Testis (tissue), 3 donors: ENCODE measurements around the gene PUM1. TPM values are rescaled to one million over a fixed set of nuclear protein-coding genes. Genes with fewer than 3 reads are reported as not detected.

Experiments used
- DNase-seq: peaks from one replicate; pipeline ENCODE4 v3.0.0-alpha.2; 2019
- H3K27ac ChIP-seq, 2 donors: fragments of 200-600 bp; sonication (generic); one replicate each; pipeline ENCODE4 v1.5.1; 2019
- H3K27me3 ChIP-seq: fragments of 200-600 bp; sonication (generic); one replicate; pipeline ENCODE4 v1.5.1; 2019
- H3K36me3 ChIP-seq: fragments of 200-600 bp; sonication (generic); one replicate; pipeline ENCODE4 v1.5.1; 2017; ENCODE audit warnings: low read depth; ENCODE audit errors: missing control alignments
- H3K4me1 ChIP-seq: fragments of 200-600 bp; sonication (generic); one replicate; pipeline ENCODE4 v1.5.1; 2019
- H3K4me3 ChIP-seq, 2 donors: fragments of 200-600 bp; sonication (generic); one replicate each; pipeline ENCODE4 v1.5.1; 2017 to 2019
- H3K9me3 ChIP-seq: fragments of 200-600 bp; sonication (generic); one replicate; pipeline ENCODE4 v1.5.1; 2017
- CTCF ChIP-seq, 3 experiments: fragments of 450-650 bp in 2 of 3; fragments of 200-600 bp in 1 of 3; sonication (generic) in 1 of 3; IDR thresholded peaks; one replicate each; pipeline ENCODE4 v1.5.1; 2016 to 2019; ENCODE audit warnings: antibody characterized with exemption in 3 of 3, mild to moderate bottlenecking in 2 of 3, moderate library complexity in 1 of 3
- POLR2A ChIP-seq: fragments of 450-650 bp; IDR thresholded peaks from one replicate; pipeline ENCODE4 v1.6.1; 2017; ENCODE audit warnings: antibody characterized with exemption, mild to moderate bottlenecking, moderate library complexity
- WGBS, 2 donors: methylation state at CpG; one replicate each; pipeline ENCODE4 v1.1.5; 2018; 5-methylcytosine and 5-hydroxymethylcytosine counted together
- intact Hi-C: fragments of 100-400 bp; cut with DNase I; formaldehyde crosslinking; loops from one replicate; pipeline ENCODE4 v1.15.1; 2023; ENCODE audit warnings: low total_unique reads
- polyA plus RNA-seq: library from polyadenylated mRNA; stranded (reverse); fragments of 350-450 nt; fragmentation: Illumina TruSeq; extraction: RNeasy Lipid Tissue Mini Kit (QIAGEN cat#74804); gene quantifications from one replicate; pipeline ENCODE4 v1.2.3, GENCODE V29; 2014; ENCODE audit warnings: low read depth, low replicate concordance; ENCODE audit not compliant: insufficient read depth
- total RNA-seq, 2 donors: library from RNA; depleted of rRNA; stranded (reverse); fragments of >200 nt; gene quantifications; one replicate each; pipeline ENCODE4 v1.2.3, GENCODE V29; 2016

Gene PUM1
- total and polyA plus RNA-seq, 3 donors from 2014 or later = 41.3 to 89.0 (median 70.5) TPM

GRCh38 chr1:30911059-30911954 lies 154.2 kb downstream of the PUM1 start:
- H3K4me3 ChIP-seq = no peak overlapping the region
- peak; percentile 92 for DNase-seq
- no peaks in the 10 kb centered on the region for H3K9me3 ChIP-seq
- 54 to 63% methylated on average over 8 to 9 of the region's 9 CpGs for WGBS, 2 donors
- intact Hi-C loops = loop anchor here (5.0 to 10.0 kb wide), 3 partner anchors 109 to 187 kb away; partner anchors contain the start of gene MATN1
- no peaks in the 10 kb centered on the region for H3K27me3 ChIP-seq
- no peak for TF ChIP-seq POLR2A
- peak; percentile 69 to 81 (median 74) for TF ChIP-seq CTCF (IDR thresholded peaks at IDR 0.05)
- no peaks in the 10 kb centered on the region for H3K36me3 ChIP-seq
- H3K27ac ChIP-seq = no peak overlapping the region
- peaks cover 8% of the 10 kb centered on the region for H3K4me1 ChIP-seq

- no peak overlapping the region for H3K27ac ChIP-seq
- intact Hi-C loops = loop anchor here (5.0 to 10.0 kb wide), 3 partner anchors 107 to 185 kb away; partner anchors contain the start of gene MATN1
Observed at GRCh38 chr1:30909365-30910068, 156.0 kb downstream of the PUM1 start.

GRCh38 chr1:30908696-30909364 lies 156.7 kb downstream of the PUM1 start, which contains the start of gene SDC3:
Gene SDC3 (minus strand): TSS chr1:30908758. CDS start chr1:30908586, 172 bp downstream.
- Histone ChIP-seq H3K27ac (no peak within 1 kb of the TSS), H3K9me3 (no peaks in the 10 kb centered on the region), H3K4me1 (peaks cover 8% of the 10 kb centered on the region), H3K27me3 (no peaks in the 10 kb centered on the region), H3K36me3 (no peaks in the 10 kb centered on the region), H3K4me3 (peak within 1 kb of the TSS; percentile 21 to 47)
- no peak for TF ChIP-seq CTCF (IDR thresholded peaks at IDR 0.05)
- no peak for TF ChIP-seq POLR2A
- no peak for DNase-seq
- intact Hi-C loops = no loop called here
- 7% methylated on average over 15 of the region's 68 CpGs; no CpG with 5 or more reads in 1 of the 2 donors for WGBS, 2 donors

More at GRCh38 chr1:30909365-30910068, 156.0 kb downstream of the PUM1 start:
- WGBS, 2 donors = 61 to 65% methylated on average over 14 of the region's 14 CpGs
- TF ChIP-seq CTCF (IDR thresholded peaks at IDR 0.05) (no peak), POLR2A (no peak)
- H3K4me3 ChIP-seq = no peak overlapping the region
- H3K9me3 ChIP-seq = no peaks in the 10 kb centered on the region
- DNase-seq = no peak
- H3K4me1 ChIP-seq = peaks cover 8% of the 10 kb centered on the region
- no peaks in the 10 kb centered on the region for H3K36me3 ChIP-seq
- H3K27me3 ChIP-seq = no peaks in the 10 kb centered on the region

GRCh38 chr1:30908316-30908695 lies 157.2 kb downstream of the PUM1 start:
- peaks cover 8% of the 10 kb centered on the region for H3K4me1 ChIP-seq
- intact Hi-C loops = no loop called here
- no CpG with 5 or more reads among the region's 69 CpGs for WGBS, 2 donors

More at GRCh38 chr1:30908316-30908695, 157.2 kb downstream of the PUM1 start:
- no peaks in the 10 kb centered on the region for H3K27me3 ChIP-seq
- no peak for TF ChIP-seq POLR2A
- TF ChIP-seq CTCF (IDR thresholded peaks at IDR 0.05) = no peak
- H3K36me3 ChIP-seq = no peaks in the 10 kb centered on the region
- peak overlapping the region; percentile 21 to 43 for H3K4me3 ChIP-seq
- H3K9me3 ChIP-seq = no peaks in the 10 kb centered on the region
- DNase-seq = no peak
- H3K27ac ChIP-seq = no peak overlapping the region
